WTC11 (cell line): ENCODE measurements around the gene TMEM250. TPM values are rescaled to one million over a fixed set of nuclear protein-coding genes. Genes with fewer than 3 reads are reported as not detected.

Experiments
- ATAC-seq: fragments of 200-7000 bp; cut with Tn5 transposase; 2 replicates; pipeline ENCODE4 v1.10.0; 2021; ENCODE audit warnings: mild to moderate bottlenecking, moderate library complexity
- CTCF ChIA-PET: fragments of 300-600 bp; sonication (Branson Sonifier 250); formaldehyde crosslinking; loops from one replicate; lab custom pipeline; 2021; ENCODE audit warnings: antibody characterized with exemption; lab: Charles Lee
- POLR2A ChIA-PET: fragments of 350-600 bp; sonication (Branson Sonifier 250); formaldehyde crosslinking; loops from one replicate; lab custom pipeline; 2021; ENCODE audit warnings: antibody characterized with exemption; lab: Charles Lee
- DNase-seq: peaks from one replicate; pipeline ENCODE4 v3.0.0; 2021; ENCODE audit warnings: low spot score
- H3K27ac Mint-ChIP-seq: 2 replicates; pipeline ENCODE4 v1.8.0; 2021; ENCODE audit warnings: mixed read lengths
- H3K27me3 Mint-ChIP-seq: 2 replicates; pipeline ENCODE4 v1.8.0; 2021; ENCODE audit warnings: low read depth, mild to moderate bottlenecking, moderate library complexity, mixed read lengths
- H3K36me3 Mint-ChIP-seq: 2 replicates; pipeline ENCODE4 v1.8.0; 2021; ENCODE audit warnings: mixed read lengths
- H3K4me1 Mint-ChIP-seq: 2 replicates; pipeline ENCODE4 v1.8.0; 2022; ENCODE audit warnings: mixed read lengths
- H3K4me3 Mint-ChIP-seq: 2 replicates; pipeline ENCODE4 v1.8.0; 2021; ENCODE audit warnings: mild to moderate bottlenecking, moderate library complexity, mixed read lengths
- H3K9me3 Mint-ChIP-seq: 2 replicates; pipeline ENCODE4 v1.8.0; 2021; ENCODE audit warnings: mixed read lengths
- CBFB ChIP-seq: sonication (generic); formaldehyde crosslinking; IDR thresholded peaks from 2 replicates; pipeline ENCODE4 v1.8.1; 2022; ENCODE audit warnings: mild to moderate bottlenecking, low read depth, missing genetic modification reagents
- CREB1 ChIP-seq: sonication (generic); formaldehyde crosslinking; IDR thresholded peaks from 2 replicates; pipeline ENCODE4 v1.8.0; 2023; ENCODE audit warnings: mild to moderate bottlenecking, missing genetic modification reagents
- ELF4 ChIP-seq: sonication (generic); formaldehyde crosslinking; IDR thresholded peaks from 2 replicates; pipeline ENCODE4 v1.8.1; 2022; ENCODE audit warnings: low read depth, mild to moderate bottlenecking, moderate library complexity, missing genetic modification reagents
- FOXP1 ChIP-seq: sonication (generic); formaldehyde crosslinking; IDR thresholded peaks from 2 replicates; pipeline ENCODE4 v1.8.0; 2022; ENCODE audit warnings: missing genetic modification reagents, mild to moderate bottlenecking, moderate library complexity, borderline replicate concordance
- HMGA2 ChIP-seq: fragments of 250-450 bp; sonication (Bioruptor Pico); IDR thresholded peaks from 2 replicates; pipeline ENCODE4 v1.4.0; 2021; ENCODE audit warnings: mild to moderate bottlenecking, moderate library complexity
- IRF2 ChIP-seq: sonication (generic); formaldehyde crosslinking; IDR thresholded peaks from 2 replicates; pipeline ENCODE4 v1.8.0; 2022; ENCODE audit warnings: low read depth, missing genetic modification reagents, borderline replicate concordance
- MXD4 ChIP-seq: fragments of 250-450 bp; sonication (Bioruptor Pico); IDR thresholded peaks from 2 replicates; pipeline ENCODE4 v1.8.0; 2021; ENCODE audit warnings: mild to moderate bottlenecking, moderate library complexity, borderline replicate concordance
- RORB ChIP-seq: fragments of 250-450 bp; sonication (Bioruptor Pico); IDR thresholded peaks from 2 replicates; pipeline ENCODE4 v1.9.0; 2021; ENCODE audit warnings: mild to moderate bottlenecking
- ZNF423 ChIP-seq: fragments of 250-450 bp; sonication (Bioruptor Pico); IDR thresholded peaks from 2 replicates; pipeline ENCODE4 v2.1.2; 2022; ENCODE audit warnings: mild to moderate bottlenecking, moderate library complexity
- total RNA-seq: library from RNA; stranded (reverse); gene quantifications from 3 replicates; pipeline ENCODE4 v1.2.3, GENCODE V29; 2021
- TF ChIP-seq, protein P1 (sequence below): fragments of 250-450 bp; sonication (Bioruptor Pico); IDR thresholded peaks from 2 replicates; pipeline ENCODE4 v2.1.2; 2022; ENCODE audit warnings: mild to moderate bottlenecking, moderate library complexity
- TF ChIP-seq, protein P2 (sequence below): sonication (generic); formaldehyde crosslinking; IDR thresholded peaks from 2 replicates; pipeline ENCODE4 v1.8.1; 2023; ENCODE audit warnings: mild to moderate bottlenecking, moderate library complexity, missing genetic modification reagents
- TF ChIP-seq, protein P3 (sequence below): sonication (generic); formaldehyde crosslinking; IDR thresholded peaks from 2 replicates; pipeline ENCODE4 v1.8.0; 2022; ENCODE audit warnings: mild to moderate bottlenecking, missing genetic modification reagents
- TF ChIP-seq, protein P4 (sequence below): sonication (generic); formaldehyde crosslinking; IDR thresholded peaks from 2 replicates; pipeline ENCODE4 v1.8.1; 2023; ENCODE audit warnings: mild to moderate bottlenecking, missing genetic modification reagents, moderate library complexity
- TF ChIP-seq, protein P5 (sequence below): fragments of 250-450 bp; sonication (Bioruptor Pico); conservative IDR thresholded peaks from 2 replicates; pipeline ENCODE4 v1.9.0; 2021; ENCODE audit warnings: mild to moderate bottlenecking
- TF ChIP-seq, protein P6 (sequence below): sonication (generic); formaldehyde crosslinking; IDR thresholded peaks from 2 replicates; pipeline ENCODE4 v1.8.0; 2023; ENCODE audit warnings: mild to moderate bottlenecking, missing genetic modification reagents

Gene TMEM250
- total RNA-seq, 1 experiment from 2014 or later: 39.4 TPM

DNA sequence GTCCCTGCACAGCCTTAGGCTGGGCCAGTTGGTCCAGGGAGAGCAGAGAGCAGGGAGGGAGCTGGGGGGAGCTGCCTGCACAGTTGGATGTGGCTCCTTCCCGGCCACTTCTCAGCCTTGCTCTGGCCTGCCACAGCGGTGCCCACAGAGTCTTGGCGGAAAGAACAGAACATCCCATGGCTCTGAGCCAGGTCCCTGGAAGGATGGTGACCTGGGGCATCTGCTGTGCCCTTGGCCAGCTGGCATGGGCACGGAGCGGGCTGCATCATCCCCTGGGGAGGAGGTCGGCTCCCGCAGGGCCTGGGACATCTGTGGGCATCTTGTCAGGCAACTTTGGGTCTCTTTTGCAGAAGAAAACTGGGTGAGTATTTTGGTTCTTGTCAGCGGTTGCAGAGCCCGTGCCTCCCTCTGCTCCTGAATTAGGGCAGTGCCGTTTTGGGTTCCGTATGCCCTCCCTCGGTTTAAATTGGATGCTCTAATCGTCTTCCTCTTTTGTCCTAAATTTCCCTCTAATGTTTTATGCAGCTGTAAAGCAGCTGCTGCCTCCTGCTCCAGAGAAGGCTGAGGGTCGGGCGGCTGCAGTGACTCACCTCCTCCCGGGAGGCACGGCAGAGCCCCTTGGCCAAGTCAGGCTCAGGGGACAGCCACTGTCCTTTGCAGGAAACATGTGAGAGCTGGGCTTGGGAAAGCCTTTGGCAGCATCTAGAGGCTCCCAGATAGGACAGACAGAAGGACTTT is 13.1 kb downstream of the TMEM250 start (continued):
- TF ChIP-seq, protein P1, sequence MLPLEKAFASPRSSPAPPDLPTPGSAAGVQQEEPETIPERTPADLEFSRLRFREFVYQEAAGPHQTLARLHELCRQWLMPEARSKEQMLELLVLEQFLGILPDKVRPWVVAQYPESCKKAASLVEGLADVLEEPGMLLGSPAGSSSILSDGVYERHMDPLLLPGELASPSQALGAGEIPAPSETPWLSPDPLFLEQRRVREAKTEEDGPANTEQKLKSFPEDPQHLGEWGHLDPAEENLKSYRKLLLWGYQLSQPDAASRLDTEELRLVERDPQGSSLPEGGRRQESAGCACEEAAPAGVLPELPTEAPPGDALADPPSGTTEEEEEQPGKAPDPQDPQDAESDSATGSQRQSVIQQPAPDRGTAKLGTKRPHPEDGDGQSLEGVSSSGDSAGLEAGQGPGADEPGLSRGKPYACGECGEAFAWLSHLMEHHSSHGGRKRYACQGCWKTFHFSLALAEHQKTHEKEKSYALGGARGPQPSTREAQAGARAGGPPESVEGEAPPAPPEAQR (CRISPR knock-in tag): no peak
- TF ChIP-seq IRF2 (CRISPR knock-in tag) (no peak), HMGA2 (CRISPR knock-in tag) (no peak), FOXP1 (CRISPR knock-in tag) (no peak), RORB (CRISPR knock-in tag) (no peak), CBFB (CRISPR knock-in tag) (no peak)
- TF ChIP-seq, protein P2, sequence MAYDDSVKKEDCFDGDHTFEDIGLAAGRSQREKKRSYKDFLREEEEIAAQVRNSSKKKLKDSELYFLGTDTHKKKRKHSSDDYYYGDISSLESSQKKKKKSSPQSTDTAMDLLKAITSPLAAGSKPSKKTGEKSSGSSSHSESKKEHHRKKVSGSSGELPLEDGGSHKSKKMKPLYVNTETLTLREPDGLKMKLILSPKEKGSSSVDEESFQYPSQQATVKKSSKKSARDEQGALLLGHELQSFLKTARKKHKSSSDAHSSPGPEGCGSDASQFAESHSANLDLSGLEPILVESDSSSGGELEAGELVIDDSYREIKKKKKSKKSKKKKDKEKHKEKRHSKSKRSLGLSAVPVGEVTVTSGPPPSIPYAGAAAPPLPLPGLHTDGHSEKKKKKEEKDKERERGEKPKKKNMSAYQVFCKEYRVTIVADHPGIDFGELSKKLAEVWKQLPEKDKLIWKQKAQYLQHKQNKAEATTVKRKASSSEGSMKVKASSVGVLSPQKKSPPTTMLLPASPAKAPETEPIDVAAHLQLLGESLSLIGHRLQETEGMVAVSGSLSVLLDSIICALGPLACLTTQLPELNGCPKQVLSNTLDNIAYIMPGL (CRISPR knock-in tag): no peak
- TF ChIP-seq, protein P3, sequence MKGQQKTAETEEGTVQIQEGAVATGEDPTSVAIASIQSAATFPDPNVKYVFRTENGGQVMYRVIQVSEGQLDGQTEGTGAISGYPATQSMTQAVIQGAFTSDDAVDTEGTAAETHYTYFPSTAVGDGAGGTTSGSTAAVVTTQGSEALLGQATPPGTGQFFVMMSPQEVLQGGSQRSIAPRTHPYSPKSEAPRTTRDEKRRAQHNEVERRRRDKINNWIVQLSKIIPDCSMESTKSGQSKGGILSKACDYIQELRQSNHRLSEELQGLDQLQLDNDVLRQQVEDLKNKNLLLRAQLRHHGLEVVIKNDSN (CRISPR knock-in tag): no peak
- TF ChIP-seq, protein P4, sequence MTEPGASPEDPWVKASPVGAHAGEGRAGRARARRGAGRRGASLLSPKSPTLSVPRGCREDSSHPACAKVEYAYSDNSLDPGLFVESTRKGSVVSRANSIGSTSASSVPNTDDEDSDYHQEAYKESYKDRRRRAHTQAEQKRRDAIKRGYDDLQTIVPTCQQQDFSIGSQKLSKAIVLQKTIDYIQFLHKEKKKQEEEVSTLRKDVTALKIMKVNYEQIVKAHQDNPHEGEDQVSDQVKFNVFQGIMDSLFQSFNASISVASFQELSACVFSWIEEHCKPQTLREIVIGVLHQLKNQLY (CRISPR knock-in tag): no peak
- TF ChIP-seq, protein P5, sequence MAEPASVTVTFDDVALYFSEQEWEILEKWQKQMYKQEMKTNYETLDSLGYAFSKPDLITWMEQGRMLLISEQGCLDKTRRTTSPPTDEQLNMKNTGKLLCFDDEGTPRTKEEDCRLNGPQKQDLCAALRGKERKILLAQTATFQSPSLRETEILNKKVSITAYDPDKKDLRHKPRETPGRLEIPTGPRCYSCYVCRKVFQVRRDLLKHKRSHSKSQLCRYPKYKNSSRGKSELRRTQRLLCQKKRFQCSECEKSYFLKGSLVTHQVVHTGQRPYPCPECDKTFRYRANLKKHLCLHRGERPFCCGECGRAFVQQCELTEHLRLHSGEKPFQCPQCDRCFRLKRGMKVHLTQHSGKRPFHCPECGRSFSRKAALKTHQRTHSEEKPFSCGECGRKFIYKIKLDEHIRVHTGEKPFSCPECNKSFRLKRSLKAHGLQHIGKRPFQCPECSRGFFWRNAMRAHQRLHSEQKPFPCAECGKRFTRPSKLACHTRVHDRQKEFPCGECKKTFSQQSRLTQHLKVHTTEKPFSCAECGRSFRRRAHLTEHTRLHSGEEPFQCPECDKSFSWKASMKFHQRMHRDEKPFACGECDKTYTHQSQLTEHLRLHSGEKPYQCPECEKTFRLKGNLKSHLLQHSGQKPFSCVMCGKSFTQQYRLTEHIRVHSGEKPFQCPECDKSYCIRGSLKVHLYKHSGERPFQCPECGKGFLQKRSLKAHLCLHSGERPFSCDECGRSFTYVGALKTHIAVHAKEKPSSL (CRISPR knock-in tag): no peak

DNA sequence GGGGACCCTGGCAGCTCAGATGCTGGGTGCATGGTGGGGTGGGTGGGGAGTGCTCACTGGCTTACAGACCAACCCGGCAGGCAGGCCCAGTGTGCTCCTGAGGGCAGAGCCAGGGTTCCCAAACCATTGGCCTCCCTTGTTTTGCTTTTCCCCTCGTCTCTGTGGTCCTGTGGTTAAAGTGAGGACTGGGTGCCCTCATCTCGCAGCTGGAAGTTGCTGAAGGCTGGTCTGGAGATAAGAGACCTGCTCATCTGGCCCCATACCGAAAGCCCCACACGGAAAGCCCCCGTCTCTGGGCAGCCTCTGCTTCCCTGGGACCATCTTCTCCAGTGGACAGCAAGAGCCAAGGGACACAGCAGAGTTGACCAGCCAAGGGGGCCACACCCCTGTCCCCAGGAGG is 13.8 kb downstream of the TMEM250 start:
- TF ChIP-seq ZNF423 (CRISPR knock-in tag) (no peak), FOXP1 (CRISPR knock-in tag) (no peak), MXD4 (CRISPR knock-in tag) (no peak), ELF4 (CRISPR knock-in tag) (no peak), CREB1 (no peak), IRF2 (CRISPR knock-in tag) (no peak)
- TF ChIP-seq, protein P6, sequence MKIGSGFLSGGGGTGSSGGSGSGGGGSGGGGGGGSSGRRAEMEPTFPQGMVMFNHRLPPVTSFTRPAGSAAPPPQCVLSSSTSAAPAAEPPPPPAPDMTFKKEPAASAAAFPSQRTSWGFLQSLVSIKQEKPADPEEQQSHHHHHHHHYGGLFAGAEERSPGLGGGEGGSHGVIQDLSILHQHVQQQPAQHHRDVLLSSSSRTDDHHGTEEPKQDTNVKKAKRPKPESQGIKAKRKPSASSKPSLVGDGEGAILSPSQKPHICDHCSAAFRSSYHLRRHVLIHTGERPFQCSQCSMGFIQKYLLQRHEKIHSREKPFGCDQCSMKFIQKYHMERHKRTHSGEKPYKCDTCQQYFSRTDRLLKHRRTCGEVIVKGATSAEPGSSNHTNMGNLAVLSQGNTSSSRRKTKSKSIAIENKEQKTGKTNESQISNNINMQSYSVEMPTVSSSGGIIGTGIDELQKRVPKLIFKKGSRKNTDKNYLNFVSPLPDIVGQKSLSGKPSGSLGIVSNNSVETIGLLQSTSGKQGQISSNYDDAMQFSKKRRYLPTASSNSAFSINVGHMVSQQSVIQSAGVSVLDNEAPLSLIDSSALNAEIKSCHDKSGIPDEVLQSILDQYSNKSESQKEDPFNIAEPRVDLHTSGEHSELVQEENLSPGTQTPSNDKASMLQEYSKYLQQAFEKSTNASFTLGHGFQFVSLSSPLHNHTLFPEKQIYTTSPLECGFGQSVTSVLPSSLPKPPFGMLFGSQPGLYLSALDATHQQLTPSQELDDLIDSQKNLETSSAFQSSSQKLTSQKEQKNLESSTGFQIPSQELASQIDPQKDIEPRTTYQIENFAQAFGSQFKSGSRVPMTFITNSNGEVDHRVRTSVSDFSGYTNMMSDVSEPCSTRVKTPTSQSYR: no peak
- TF ChIP-seq, protein P3 (CRISPR knock-in tag): no peak
- ChIA-PET POLR2A (no interaction called here), CTCF (interaction anchor here (0.9 to 1.9 kb wide), 3 partner anchors 9 to 235 kb away, joined by 3 to 11 read pairs (median 5); partner anchors contain the start of gene NACC2)
- no peak overlapping the region for H3K4me3 Mint-ChIP-seq
- H3K27ac Mint-ChIP-seq: no peak overlapping the region
- peaks cover 57% of the 10 kb centered on the region for H3K4me1 Mint-ChIP-seq
- no peaks in the 10 kb centered on the region; the same call in 1 of the 2 replicates for H3K27me3 Mint-ChIP-seq
- no peak for DNase-seq
- no peak for ATAC-seq
- no peaks in the 10 kb centered on the region for H3K9me3 Mint-ChIP-seq
- H3K36me3 Mint-ChIP-seq: no peaks in the 10 kb centered on the region
